CD14-positive monocyte (primary cell): ENCODE results near the gene CNTN4. TPM values are rescaled to one million over a fixed set of nuclear protein-coding genes. Genes with fewer than 3 reads are reported as not detected.

Source experiments
- DNase-seq, 3 donors: peaks; one replicate each; pipeline ENCODE4 v3.0.0-alpha.2; 2011 to 2022
- H2AFZ ChIP-seq: 2 replicates; pipeline ENCODE4 v1.6.0; 2012; ENCODE audit warnings: mild to moderate bottlenecking, low read depth, low read length, inconsistent platforms; ENCODE audit not compliant: insufficient read depth, poor library complexity, severe bottlenecking
- H3K27ac ChIP-seq, 2 donors: 1 replicate in 1 of 2; 2 replicates in 1 of 2; pipeline ENCODE4 v1.5.1; 2012 to 2013; ENCODE audit warnings: low read length in 2 of 2, control low read depth in 1 of 2, inconsistent platforms in 1 of 2, low read depth in 1 of 2, mild to moderate bottlenecking in 1 of 2
- H3K27me3 ChIP-seq, 2 donors: one replicate each; pipeline versions ENCODE4 v1.6.0 to v1.6.1; 2011 to 2013; ENCODE audit warnings: low read length in 2 of 2; ENCODE audit not compliant: control insufficient read depth in 2 of 2, insufficient read depth in 2 of 2
- H3K36me3 ChIP-seq, 2 donors: replicated peaks in 1 of 2; 1 replicate in 1 of 2; 2 replicates in 1 of 2; pipeline versions ENCODE4 v1.5.1 to v1.6.1; 2012 to 2013; ENCODE audit warnings: low read length in 2 of 2, control low read depth in 1 of 2, inconsistent platforms in 1 of 2, mild to moderate bottlenecking in 1 of 2; ENCODE audit not compliant: insufficient read depth in 2 of 2, control insufficient read depth in 1 of 2
- H3K4me1 ChIP-seq, 2 donors: 1 replicate in 1 of 2; 2 replicates in 1 of 2; pipeline versions ENCODE4 v1.5.1 to v1.6.1; 2012 to 2013; ENCODE audit warnings: low read length in 2 of 2, control low read depth in 1 of 2, inconsistent platforms in 1 of 2, mild to moderate bottlenecking in 1 of 2, moderate library complexity in 1 of 2; ENCODE audit not compliant: insufficient read depth in 2 of 2, control insufficient read depth in 1 of 2
- H3K4me2 ChIP-seq: replicated peaks from 2 replicates; pipeline ENCODE3; 2012; ENCODE audit warnings: low read length, moderate library complexity, mild to moderate bottlenecking; ENCODE audit not compliant: poor library complexity, severe bottlenecking; ENCODE audit errors: extremely low read depth
- H3K4me3 ChIP-seq, 3 experiments: fragments of 200-600 bp in 1 of 3; sonication (generic) in 1 of 3; replicated peaks in 1 of 3; 1 replicate in 2 of 3; 2 replicates in 1 of 3; pipeline ENCODE4 v1.5.1; 2011 to 2013; ENCODE audit warnings: low read length in 3 of 3, mild to moderate bottlenecking in 3 of 3, control low read depth in 2 of 3, low read depth in 2 of 3, inconsistent platforms in 1 of 3, moderate library complexity in 1 of 3
- H3K79me2 ChIP-seq: 2 replicates; pipeline ENCODE4 v1.6.0; 2012; ENCODE audit warnings: mild to moderate bottlenecking, control low read depth, inconsistent platforms, low read length, moderate library complexity; ENCODE audit not compliant: insufficient read depth
- H3K9ac ChIP-seq: 2 replicates; pipeline ENCODE4 v1.6.0; 2017; ENCODE audit warnings: low read length, mild to moderate bottlenecking; ENCODE audit not compliant: insufficient read depth, poor library complexity, severe bottlenecking
- H3K9me3 ChIP-seq, 2 donors: replicated peaks in 1 of 2; 1 replicate in 1 of 2; 2 replicates in 1 of 2; pipeline versions ENCODE4 v1.5.1 to v1.6.1; 2012 to 2013; ENCODE audit warnings: low read length in 2 of 2, control low read depth in 1 of 2; ENCODE audit not compliant: control insufficient read depth in 1 of 2, insufficient read depth in 1 of 2
- H4K20me1 ChIP-seq: 2 replicates; pipeline ENCODE4 v1.6.0; 2012; ENCODE audit warnings: mild to moderate bottlenecking, low read length, control low read depth, moderate library complexity; ENCODE audit not compliant: insufficient read depth
- H3K27ac Mint-ChIP-seq, 7 donors: one replicate each; pipeline ENCODE4 v1.8.0; 2020; ENCODE audit warnings: mild to moderate bottlenecking in 7 of 7, mixed read lengths in 7 of 7, moderate library complexity in 6 of 7, inconsistent platforms in 2 of 7
- H3K27me3 Mint-ChIP-seq, 3 donors: one replicate each; pipeline ENCODE4 v1.8.0; 2021 to 2022; ENCODE audit warnings: low read depth in 3 of 3, mild to moderate bottlenecking in 3 of 3, mixed read lengths in 3 of 3, moderate library complexity in 3 of 3, inconsistent platforms in 1 of 3
- H3K36me3 Mint-ChIP-seq, 2 donors: one replicate each; pipeline ENCODE4 v1.8.0; 2020; ENCODE audit warnings: mixed read lengths in 2 of 2, inconsistent platforms in 1 of 2, mild to moderate bottlenecking in 1 of 2
- H3K4me1 Mint-ChIP-seq: one replicate; pipeline ENCODE4 v1.8.0; 2020; ENCODE audit warnings: mild to moderate bottlenecking, mixed read lengths
- H3K4me3 Mint-ChIP-seq, 2 donors: one replicate each; pipeline ENCODE4 v1.8.0; 2020; ENCODE audit warnings: mild to moderate bottlenecking in 2 of 2, mixed read lengths in 2 of 2, moderate library complexity in 1 of 2
- H3K9me3 Mint-ChIP-seq, 7 donors: one replicate each; pipeline ENCODE4 v1.8.0; 2020 to 2022; ENCODE audit warnings: mixed read lengths in 7 of 7, mild to moderate bottlenecking in 6 of 7, moderate library complexity in 6 of 7, inconsistent platforms in 2 of 7
- WGBS: methylation state at CpG from one replicate; pipeline ENCODE4 v1.1.5; 2013; ENCODE audit warnings: missing lambda C conversion rate; ENCODE audit not compliant: insufficient coverage; 5-methylcytosine and 5-hydroxymethylcytosine counted together
- intact Hi-C, 2 donors: fragments of 100-400 bp; cut with micrococcal nuclease; formaldehyde crosslinking; loops; one replicate each; pipeline versions ENCODE4 v1.15.0 to v1.15.1; 2023
- polyA plus RNA-seq, 3 donors: library from polyadenylated mRNA; depleted of rRNA in 1 of 3; unstranded in 2 of 3; stranded (reverse) in 1 of 3; fragments of 300-500 nt in 2 of 3; fragments of >200 nt in 1 of 3; fragmentation: Illumina TruSeq in 2 of 3; gene quantifications; 1 replicate in 2 of 3; 2 replicates in 1 of 3; pipeline ENCODE4 v1.2.3, GENCODE V29; 2012 to 2021
- TF ChIP-seq, protein P1 (sequence below): fragments of 200-600 bp; IDR thresholded peaks from one replicate; pipeline ENCODE4 v1.8.0; 2022; ENCODE audit warnings: antibody characterized with exemption, mild to moderate bottlenecking

The CNTN4 gene
- polyA plus RNA-seq, 3 donors = not detected

DNA sequence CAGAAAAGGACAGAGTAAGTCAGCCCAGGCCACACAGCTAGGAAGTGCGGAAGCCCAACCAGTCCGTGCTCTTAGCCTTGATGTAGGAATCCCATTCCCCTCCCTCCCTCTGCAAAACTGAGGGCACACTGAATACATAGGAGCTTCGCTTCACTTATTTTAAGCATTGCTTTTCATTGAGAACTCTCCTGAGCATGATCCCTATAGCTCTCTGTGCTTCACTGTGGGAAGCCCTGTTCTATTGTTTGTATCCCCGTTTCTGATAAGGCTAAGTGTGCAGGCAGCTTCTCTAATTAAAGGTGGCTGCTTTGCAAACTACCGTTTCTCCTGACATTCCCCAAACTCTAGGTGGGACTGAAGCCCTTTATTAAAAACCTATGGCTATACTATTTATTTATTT is 981.6 kb downstream of the CNTN4 start:
- peaks cover 0 to 2% (median 0%) of the 10 kb centered on the region in 7 donors for H3K9me3 Mint-ChIP-seq
- H3K79me2 ChIP-seq = no peaks in the 10 kb centered on the region
- H3K4me3 Mint-ChIP-seq = no peak overlapping the region
- TF ChIP-seq, protein P1, sequence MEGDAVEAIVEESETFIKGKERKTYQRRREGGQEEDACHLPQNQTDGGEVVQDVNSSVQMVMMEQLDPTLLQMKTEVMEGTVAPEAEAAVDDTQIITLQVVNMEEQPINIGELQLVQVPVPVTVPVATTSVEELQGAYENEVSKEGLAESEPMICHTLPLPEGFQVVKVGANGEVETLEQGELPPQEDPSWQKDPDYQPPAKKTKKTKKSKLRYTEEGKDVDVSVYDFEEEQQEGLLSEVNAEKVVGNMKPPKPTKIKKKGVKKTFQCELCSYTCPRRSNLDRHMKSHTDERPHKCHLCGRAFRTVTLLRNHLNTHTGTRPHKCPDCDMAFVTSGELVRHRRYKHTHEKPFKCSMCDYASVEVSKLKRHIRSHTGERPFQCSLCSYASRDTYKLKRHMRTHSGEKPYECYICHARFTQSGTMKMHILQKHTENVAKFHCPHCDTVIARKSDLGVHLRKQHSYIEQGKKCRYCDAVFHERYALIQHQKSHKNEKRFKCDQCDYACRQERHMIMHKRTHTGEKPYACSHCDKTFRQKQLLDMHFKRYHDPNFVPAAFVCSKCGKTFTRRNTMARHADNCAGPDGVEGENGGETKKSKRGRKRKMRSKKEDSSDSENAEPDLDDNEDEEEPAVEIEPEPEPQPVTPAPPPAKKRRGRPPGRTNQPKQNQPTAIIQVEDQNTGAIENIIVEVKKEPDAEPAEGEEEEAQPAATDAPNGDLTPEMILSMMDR = no peak
- H3K9me3 ChIP-seq = no peaks in the 10 kb centered on the region
- no peaks in the 10 kb centered on the region for H3K36me3 Mint-ChIP-seq
- H3K36me3 ChIP-seq = no peaks in the 10 kb centered on the region
- H3K27me3 Mint-ChIP-seq = peaks cover 0 to 2% (median 0%) of the 10 kb centered on the region in 3 donors
- no peaks in the 10 kb centered on the region for H4K20me1 ChIP-seq
- H3K9ac ChIP-seq = no peak overlapping the region
- H3K27me3 ChIP-seq = no peaks in the 10 kb centered on the region
- no peak for DNase-seq
- no peak overlapping the region for H3K4me3 ChIP-seq
- no peak overlapping the region for H3K27ac Mint-ChIP-seq
- H3K27ac ChIP-seq = no peak overlapping the region
- 80% methylated on average over 1 of the region's 5 CpGs for WGBS
- H3K4me1 ChIP-seq = no peaks in the 10 kb centered on the region
- no peaks in the 10 kb centered on the region for H3K4me1 Mint-ChIP-seq
- H3K4me2 ChIP-seq = no peak overlapping the region
- H2AFZ ChIP-seq = no peak overlapping the region
- intact Hi-C loops = no loop called here

DNA sequence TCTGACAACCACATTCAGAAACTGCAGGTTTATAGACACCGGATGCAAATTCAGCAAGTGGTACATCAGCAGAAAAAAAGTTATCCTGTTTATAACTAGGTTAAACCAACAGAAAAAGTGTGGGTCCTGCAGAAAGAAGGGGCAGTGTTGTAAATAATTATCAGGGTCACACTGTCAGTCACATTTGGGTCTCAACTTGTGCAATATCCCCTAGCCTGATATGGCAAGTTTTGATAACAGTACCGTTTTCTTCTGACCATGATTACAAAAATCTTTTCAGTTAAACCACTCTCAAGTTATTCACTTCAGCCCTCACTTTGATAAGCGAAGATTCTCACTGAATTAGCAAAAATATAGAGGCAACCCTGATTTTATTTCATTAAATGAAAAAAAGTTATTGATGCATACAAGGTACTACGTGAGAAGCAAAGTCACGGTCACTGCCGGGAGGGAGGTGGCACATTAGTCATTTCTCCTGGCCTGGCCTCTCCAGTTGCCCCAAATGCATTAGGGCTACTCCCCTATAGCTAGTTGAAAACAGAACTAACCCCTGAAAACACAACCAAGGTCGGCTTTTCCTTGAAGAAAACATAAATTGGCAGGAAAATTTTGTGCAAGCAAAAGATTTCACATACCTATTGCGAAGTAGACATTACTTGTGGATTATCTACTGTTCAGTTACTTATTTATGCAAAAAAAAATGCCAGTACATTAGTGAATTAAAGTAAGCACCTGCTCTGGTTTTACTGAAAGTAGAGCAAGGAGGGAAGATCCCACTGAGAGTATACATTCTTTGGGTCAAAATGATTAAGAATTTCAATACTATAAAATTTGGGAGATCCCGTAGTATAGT is 982.9 kb downstream of the CNTN4 start:
- Mint-ChIP-seq H3K9me3 (no peaks in the 10 kb centered on the region), H3K27ac (no peak overlapping the region), H3K27me3 (peaks cover 0 to 2% (median 0%) of the 10 kb centered on the region in 3 donors), H3K4me3 (no peak overlapping the region), H3K4me1 (peaks cover 5% of the 10 kb centered on the region), H3K36me3 (no peaks in the 10 kb centered on the region)
- TF ChIP-seq, protein P1 = no peak
- no peaks in the 10 kb centered on the region for H3K9me3 ChIP-seq
- no peaks in the 10 kb centered on the region for H3K4me1 ChIP-seq
- no peak overlapping the region for H2AFZ ChIP-seq
- intact Hi-C loops = no loop called here
- no peak overlapping the region for H3K27ac ChIP-seq
- no peaks in the 10 kb centered on the region for H4K20me1 ChIP-seq
- no peak overlapping the region for H3K9ac ChIP-seq
- H3K27me3 ChIP-seq = no peaks in the 10 kb centered on the region
- H3K4me3 ChIP-seq = no peak overlapping the region
- no peaks in the 10 kb centered on the region for H3K79me2 ChIP-seq
- no peak overlapping the region for H3K4me2 ChIP-seq
- H3K36me3 ChIP-seq = no peaks in the 10 kb centered on the region
- WGBS = 40% methylated on average over 1 of the region's 9 CpGs
- no peak for DNase-seq
